ENCODE measurements around the gene LDLRAD2. TPM values are rescaled to one million over a fixed set of nuclear protein-coding genes. Genes with fewer than 3 reads are reported as not detected.

LDLRAD2 gene
- total and polyA plus RNA-seq, 9 of the 15 experiments (the other 6 are each of a cell fraction or from before 2014, with no cell fraction given), result 0.45 to 0.48 TPM; not detected in 7

DNA sequence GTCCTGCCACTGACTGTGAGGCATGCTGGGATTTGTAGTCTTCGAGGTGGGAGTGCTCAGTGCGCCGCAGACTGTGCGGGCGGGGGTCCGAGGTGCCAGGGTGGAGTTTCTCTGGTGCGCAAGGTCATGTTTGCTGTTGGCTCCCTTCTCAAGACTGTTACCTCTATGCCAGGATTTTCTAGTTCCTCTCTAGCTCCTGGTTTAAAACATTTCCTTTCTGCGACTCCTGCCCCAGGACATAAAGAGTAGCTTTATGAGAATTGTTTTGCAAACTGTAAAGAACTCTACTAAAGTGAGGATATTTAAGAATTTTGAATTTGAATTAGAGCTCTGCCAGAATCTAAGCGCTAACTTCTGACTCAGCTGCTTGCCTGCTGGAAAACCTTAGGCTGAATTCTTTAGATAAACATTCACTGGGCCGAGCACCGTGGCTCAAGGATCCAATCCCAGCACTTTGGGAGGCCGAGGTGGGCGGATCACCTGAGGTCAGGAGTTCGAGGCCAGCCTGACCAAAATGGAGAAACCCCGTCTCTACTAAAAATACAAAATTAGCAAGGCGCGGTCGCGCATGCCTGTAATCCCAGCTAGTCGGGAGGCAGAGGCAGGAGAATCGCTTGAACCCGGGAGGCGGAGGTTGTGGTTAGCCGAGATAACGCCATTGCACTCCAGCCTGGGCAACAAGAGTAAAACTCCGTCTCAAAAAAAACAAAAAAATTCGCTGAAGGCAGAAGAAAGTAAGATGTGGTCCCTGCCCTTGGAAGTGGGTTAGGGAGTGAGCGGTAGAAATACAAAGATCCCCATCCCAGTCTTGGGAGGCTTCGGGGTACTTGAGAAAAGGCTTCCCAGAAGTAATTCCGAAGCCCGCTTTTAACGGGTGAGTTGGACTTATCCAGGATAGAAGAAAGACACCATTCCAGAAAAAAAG, 28.1 kb upstream of the LDLRAD2 start (continued):
- peak; percentile 12; the same call in 1 of the 2 replicates for TF ChIP-seq OTX1 (CRISPR knock-in tag; IDR thresholded peaks at IDR 0.05)
- TF ChIP-seq CBX8 (IDR thresholded peaks at IDR 0.05; ENCODE audit: borderline replicate concordance, extremely low read depth, low read depth, low read length, poor library complexity, severe bottlenecking), result no peak
- TF ChIP-seq, protein P1, sequence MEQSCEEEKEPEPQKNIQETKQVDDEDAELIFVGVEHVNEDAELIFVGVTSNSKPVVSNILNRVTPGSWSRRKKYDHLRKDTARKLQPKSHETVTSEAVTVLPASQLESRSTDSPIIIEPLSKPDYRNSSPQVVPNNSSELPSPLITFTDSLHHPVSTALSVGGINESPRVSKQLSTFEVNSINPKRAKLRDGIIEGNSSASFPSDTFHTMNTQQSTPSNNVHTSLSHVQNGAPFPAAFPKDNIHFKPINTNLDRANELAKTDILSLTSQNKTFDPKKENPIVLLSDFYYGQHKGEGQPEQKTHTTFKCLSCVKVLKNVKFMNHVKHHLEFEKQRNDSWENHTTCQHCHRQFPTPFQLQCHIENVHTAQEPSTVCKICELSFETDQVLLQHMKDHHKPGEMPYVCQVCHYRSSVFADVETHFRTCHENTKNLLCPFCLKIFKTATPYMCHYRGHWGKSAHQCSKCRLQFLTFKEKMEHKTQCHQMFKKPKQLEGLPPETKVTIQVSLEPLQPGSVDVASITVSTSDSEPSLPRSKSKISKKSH (CRISPR knock-in tag; IDR thresholded peaks at IDR 0.05), result no peak
- TF ChIP-seq, protein P2, sequence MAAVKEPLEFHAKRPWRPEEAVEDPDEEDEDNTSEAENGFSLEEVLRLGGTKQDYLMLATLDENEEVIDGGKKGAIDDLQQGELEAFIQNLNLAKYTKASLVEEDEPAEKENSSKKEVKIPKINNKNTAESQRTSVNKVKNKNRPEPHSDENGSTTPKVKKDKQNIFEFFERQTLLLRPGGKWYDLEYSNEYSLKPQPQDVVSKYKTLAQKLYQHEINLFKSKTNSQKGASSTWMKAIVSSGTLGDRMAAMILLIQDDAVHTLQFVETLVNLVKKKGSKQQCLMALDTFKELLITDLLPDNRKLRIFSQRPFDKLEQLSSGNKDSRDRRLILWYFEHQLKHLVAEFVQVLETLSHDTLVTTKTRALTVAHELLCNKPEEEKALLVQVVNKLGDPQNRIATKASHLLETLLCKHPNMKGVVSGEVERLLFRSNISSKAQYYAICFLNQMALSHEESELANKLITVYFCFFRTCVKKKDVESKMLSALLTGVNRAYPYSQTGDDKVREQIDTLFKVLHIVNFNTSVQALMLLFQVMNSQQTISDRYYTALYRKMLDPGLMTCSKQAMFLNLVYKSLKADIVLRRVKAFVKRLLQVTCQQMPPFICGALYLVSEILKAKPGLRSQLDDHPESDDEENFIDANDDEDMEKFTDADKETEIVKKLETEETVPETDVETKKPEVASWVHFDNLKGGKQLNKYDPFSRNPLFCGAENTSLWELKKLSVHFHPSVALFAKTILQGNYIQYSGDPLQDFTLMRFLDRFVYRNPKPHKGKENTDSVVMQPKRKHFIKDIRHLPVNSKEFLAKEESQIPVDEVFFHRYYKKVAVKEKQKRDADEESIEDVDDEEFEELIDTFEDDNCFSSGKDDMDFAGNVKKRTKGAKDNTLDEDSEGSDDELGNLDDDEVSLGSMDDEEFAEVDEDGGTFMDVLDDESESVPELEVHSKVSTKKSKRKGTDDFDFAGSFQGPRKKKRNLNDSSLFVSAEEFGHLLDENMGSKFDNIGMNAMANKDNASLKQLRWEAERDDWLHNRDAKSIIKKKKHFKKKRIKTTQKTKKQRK (IDR thresholded peaks at IDR 0.05; ENCODE audit: borderline replicate concordance, low read depth, low read length), result no peak
- peak; percentile 32; the same call in 1 of the 2 replicates for TF ChIP-seq NCOR1 (IDR thresholded peaks at IDR 0.05)
- no peak for TF ChIP-seq CBFB (CRISPR knock-in tag; IDR thresholded peaks at IDR 0.05)
- no peak for TF ChIP-seq SAP30 (IDR thresholded peaks at IDR 0.05; ENCODE audit: borderline replicate concordance, insufficient read depth, low read depth, low read length, poor library complexity, severe bottlenecking)
- TF ChIP-seq NBN (IDR thresholded peaks at IDR 0.05; ENCODE audit: low read depth), result peak; percentile 34; the same call in 1 of the 2 replicates
- TF ChIP-seq DIDO1 (tag; IDR thresholded peaks at IDR 0.05; ENCODE audit: low read depth), result no peak; the same call in 1 of the 2 replicates
- no peak for TF ChIP-seq ZNF175 (CRISPR knock-in tag; IDR thresholded peaks at IDR 0.05; ENCODE audit: low read depth)
- no peak for TF ChIP-seq NEUROD1 (IDR thresholded peaks at IDR 0.05; ENCODE audit: borderline replicate concordance, low read depth, low read length, partially characterized antibody)
- TF ChIP-seq MCM7 (IDR thresholded peaks at IDR 0.05), result no peak
- TF ChIP-seq, protein P3, sequence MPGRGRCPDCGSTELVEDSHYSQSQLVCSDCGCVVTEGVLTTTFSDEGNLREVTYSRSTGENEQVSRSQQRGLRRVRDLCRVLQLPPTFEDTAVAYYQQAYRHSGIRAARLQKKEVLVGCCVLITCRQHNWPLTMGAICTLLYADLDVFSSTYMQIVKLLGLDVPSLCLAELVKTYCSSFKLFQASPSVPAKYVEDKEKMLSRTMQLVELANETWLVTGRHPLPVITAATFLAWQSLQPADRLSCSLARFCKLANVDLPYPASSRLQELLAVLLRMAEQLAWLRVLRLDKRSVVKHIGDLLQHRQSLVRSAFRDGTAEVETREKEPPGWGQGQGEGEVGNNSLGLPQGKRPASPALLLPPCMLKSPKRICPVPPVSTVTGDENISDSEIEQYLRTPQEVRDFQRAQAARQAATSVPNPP (IDR thresholded peaks at IDR 0.05; ENCODE audit: borderline replicate concordance, insufficient read depth, insufficient read length), result no peak
- TF ChIP-seq ZFP36 (IDR thresholded peaks at IDR 0.05; ENCODE audit: low read depth, low read length, partially characterized antibody), result no peak
- no peak; the same call in 1 of the 2 replicates for TF ChIP-seq NFIC (IDR thresholded peaks at IDR 0.05)
- no peak for TF ChIP-seq MCM5 (IDR thresholded peaks at IDR 0.05; ENCODE audit: low read depth)
- TF ChIP-seq HDAC2 (IDR thresholded peaks at IDR 0.05), result peak; percentile 2; the same call in 1 of the 2 replicates
- TF ChIP-seq POLR2AphosphoS2 (IDR thresholded peaks at IDR 0.05; ENCODE audit: low read length), result no peak
- TF ChIP-seq, protein P4, sequence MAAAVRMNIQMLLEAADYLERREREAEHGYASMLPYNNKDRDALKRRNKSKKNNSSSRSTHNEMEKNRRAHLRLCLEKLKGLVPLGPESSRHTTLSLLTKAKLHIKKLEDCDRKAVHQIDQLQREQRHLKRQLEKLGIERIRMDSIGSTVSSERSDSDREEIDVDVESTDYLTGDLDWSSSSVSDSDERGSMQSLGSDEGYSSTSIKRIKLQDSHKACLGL (CRISPR knock-in tag; IDR thresholded peaks at IDR 0.05; ENCODE audit: borderline replicate concordance, poor library complexity, severe bottlenecking), result no peak
- TF ChIP-seq DDX20 (tag; IDR thresholded peaks at IDR 0.05; ENCODE audit: low read depth), result peak; percentile 14; the same call in 1 of the 2 replicates

Measured in K562 (cell line).